Sigmoid colon (tissue), 4 donors: ENCODE measurements around the gene NUP42.

Experiments used
- EP300 ChIP-seq, 4 donors: sonication (generic); formaldehyde crosslinking; IDR thresholded peaks; one replicate each; pipeline ENCODE4 v1.6.1; 2017; ENCODE audit warnings: antibody characterized with exemption in 4 of 4
- POLR2A ChIP-seq, 2 donors: fragments of 450-650 bp; IDR thresholded peaks; one replicate each; pipeline ENCODE4 v1.6.1; 2016; ENCODE audit warnings: antibody characterized with exemption in 2 of 2, mild to moderate bottlenecking in 2 of 2, moderate library complexity in 2 of 2
- POLR2AphosphoS5 ChIP-seq, 4 donors: sonication (generic); formaldehyde crosslinking; IDR thresholded peaks; one replicate each; pipeline ENCODE4 v1.6.1; 2017; ENCODE audit warnings: antibody characterized with exemption in 4 of 4
- TF ChIP-seq, protein P1 (sequence below), 4 experiments: fragments of 450-650 bp in 3 of 4; fragments of 200-600 bp in 1 of 4; IDR thresholded peaks; one replicate each; pipeline ENCODE4 v1.5.1; 2016 to 2019; ENCODE audit warnings: antibody characterized with exemption in 4 of 4, mild to moderate bottlenecking in 3 of 4, moderate library complexity in 2 of 4

DNA sequence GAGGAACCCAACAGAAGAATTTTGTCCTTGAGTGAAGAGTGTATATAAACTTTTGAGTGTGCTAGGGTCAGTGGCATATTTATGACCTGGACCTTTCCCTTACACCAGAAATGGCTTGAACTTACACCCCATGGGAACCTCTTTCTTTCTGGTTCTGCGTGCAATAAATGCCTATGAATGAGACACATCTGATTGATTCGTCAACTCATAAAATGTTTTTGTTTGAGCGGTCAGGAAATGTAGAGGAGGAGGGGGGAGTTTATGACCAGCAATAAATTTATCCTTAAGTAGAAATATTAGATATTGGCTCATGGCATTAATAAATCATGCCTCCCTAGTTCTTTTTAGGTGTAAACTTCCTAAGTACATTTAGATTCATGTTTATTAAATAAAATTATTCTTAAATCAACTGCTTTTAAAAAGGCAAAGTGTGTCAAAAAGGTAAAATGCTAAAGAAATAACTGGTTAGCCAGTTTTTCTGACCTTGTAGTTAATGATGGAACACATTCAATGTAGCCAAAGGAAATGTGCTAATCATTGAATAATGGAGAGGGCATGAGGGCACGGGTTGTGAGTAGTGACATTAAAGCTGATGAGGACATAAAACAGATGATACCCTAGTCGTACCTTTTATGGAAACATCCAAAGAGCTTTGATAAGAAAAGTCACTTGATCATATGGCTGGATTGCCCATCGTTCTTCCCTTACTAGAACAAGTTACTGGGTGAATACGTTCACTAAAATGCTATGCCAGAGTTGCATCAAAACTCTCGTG, 13.6 kb upstream of the NUP42 start:
- TF ChIP-seq, protein P1, sequence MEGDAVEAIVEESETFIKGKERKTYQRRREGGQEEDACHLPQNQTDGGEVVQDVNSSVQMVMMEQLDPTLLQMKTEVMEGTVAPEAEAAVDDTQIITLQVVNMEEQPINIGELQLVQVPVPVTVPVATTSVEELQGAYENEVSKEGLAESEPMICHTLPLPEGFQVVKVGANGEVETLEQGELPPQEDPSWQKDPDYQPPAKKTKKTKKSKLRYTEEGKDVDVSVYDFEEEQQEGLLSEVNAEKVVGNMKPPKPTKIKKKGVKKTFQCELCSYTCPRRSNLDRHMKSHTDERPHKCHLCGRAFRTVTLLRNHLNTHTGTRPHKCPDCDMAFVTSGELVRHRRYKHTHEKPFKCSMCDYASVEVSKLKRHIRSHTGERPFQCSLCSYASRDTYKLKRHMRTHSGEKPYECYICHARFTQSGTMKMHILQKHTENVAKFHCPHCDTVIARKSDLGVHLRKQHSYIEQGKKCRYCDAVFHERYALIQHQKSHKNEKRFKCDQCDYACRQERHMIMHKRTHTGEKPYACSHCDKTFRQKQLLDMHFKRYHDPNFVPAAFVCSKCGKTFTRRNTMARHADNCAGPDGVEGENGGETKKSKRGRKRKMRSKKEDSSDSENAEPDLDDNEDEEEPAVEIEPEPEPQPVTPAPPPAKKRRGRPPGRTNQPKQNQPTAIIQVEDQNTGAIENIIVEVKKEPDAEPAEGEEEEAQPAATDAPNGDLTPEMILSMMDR (IDR thresholded peaks at IDR 0.05) = no peak
- TF ChIP-seq POLR2A (IDR thresholded peaks at IDR 0.05) = no peak
- no peak for TF ChIP-seq POLR2AphosphoS5 (IDR thresholded peaks at IDR 0.05)
- no peak for TF ChIP-seq EP300 (IDR thresholded peaks at IDR 0.05)
